HG03354 (cell line): ENCODE data around the gene MRPL12.

ENCODE experiments used
- ATAC-seq: cut with Tn5 transposase; IDR thresholded peaks from one replicate; pipeline ENCODE4 v1.9.1; 2021; ENCODE audit warnings: mild to moderate bottlenecking; ENCODE audit not compliant: unreplicated experiment, poor library complexity, severe bottlenecking

The MRPL12 gene

DNA sequence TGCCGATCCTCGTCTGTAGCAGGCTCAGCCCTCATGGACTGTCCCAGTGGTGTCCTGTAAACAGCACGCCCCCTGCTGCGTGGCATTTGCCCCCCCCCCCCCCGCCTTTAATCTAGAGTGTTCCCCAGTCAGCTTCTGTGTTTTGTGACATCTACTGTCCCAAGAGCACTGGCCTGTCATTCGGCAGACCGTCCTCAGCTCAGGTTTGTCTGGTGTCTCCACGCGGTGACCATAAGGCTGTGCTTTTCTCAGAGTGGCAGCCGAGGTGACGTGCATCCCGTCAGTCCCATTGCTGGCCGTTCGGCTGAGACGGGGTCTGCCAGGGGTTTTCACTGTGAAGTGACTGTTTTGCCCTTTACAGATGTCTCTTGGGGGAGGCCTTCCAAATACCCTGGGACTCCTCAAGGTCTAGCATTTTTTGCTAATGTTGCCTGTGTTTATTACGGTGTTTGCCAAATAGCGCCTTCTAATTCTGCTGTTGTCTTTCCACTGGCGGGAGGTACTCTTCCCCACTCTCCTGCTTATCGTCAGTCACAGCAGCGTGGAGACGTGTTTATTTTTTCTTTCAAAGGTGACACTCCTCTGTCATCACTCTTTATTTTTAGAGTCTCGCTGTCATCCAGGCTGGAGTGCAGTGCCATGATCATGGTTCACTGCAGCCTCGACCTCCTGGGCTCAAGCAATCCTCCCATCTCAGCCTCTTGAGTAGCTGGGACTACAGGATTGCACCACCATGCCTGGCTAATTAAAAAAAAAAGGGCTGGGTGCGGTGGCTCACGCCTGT is 5.7 kb upstream of the MRPL12 start:
- ATAC-seq: no peak

GRCh38 chr17:81700353-81701287 is 2.5 kb upstream of the MRPL12 start:
- no peak for ATAC-seq

- ATAC-seq: no peak
Observed at GRCh38 chr17:81701288-81702071, 1.7 kb upstream of the MRPL12 start.

DNA sequence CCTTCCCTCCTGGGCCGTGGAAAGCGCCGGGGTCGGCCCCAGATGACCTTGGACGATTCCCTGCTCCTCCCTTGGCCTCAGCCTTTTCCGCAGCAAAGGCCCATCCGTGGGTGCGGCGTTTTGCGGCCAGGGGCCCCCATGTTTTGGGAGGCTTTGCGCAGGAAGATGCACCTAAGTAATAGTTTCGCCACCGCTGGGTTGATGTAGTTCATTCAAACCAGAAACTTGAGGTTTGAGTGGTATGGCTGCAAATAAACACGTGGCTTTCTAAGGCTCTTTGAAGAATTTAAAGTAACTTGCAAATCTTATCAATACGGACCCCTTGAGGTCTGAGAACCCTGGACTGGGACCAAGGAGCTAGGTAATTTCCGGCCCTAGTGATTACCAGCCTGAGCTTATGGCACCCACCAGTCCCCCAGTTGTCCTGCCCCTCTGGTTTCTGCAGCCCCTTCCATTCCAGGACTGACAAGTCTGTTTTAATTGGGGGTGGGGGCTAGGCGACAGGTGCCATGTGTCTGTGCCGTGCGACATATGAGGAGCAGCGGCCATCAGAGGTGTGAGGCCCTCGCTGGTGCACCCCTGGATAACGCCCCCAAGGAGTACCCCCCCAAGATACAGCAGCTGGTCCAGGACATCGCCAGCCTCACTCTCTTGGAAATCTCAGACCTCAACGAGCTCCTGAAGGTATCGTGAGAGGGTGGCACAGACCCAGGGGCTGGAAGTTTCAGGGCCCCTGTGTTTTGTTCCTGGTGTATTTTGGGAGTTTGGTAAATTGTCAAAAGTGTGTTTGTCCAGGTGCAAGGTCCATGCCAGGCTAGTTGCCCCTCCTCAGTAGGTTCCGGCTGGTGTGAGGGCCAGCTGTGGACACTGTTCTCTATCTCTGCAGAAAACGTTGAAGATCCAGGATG is 834 bp downstream of the MRPL12 start:
- ATAC-seq: peak; percentile 8

DNA sequence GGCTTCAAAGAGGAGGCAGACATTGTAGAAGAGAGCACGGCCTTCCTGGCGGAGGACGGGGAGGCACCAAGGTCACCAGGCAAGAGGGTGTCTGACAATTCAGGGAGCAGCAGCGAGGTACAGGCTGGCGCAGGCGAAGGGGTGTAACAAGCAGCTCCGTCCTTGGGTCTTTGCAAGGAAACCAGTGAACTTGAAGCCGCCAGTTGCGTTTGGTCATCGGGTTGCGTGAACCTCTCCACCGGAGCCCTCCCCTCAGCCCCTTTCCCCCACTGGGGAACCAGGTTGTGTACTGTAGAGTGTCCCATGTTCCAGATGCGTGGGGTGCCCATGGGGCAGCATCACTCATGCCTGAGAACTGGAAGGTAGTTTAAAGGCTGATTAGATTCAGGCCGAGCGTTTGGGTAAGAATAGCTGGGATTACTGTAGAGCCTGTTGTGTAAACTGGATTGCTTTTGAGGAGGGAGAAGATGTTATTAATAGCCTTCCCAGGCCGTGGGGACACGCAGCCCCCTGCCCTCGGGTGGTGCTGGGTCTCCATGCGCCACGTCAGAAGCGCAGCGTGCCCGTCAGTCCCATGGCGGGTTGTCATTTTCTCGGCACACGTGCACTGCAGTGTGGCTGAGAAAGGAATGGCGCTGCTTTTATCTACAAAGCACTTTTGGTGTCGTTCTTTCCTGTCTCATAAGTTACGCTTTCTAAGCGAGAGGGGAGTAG is 2.5 kb downstream of the MRPL12 start:
- ATAC-seq: no peak

DNA sequence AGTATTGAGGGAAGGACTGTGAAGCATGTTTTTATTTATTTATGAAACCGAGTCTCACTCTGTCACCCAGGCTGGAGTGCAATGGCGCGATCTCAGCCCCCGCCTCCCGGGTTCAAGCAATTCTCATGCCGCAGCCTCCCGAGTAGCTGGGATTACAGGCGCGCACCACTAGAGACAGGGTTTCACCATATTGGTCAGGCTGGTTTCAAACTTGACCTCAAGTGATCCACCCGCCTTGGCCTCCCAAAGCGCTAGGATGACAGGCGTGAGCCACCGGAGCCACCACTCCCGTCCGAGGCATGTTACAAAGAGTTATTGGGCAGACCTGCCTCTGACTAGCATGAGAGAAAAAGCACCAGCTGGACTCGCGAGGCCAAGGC is 3.1 kb downstream of the MRPL12 start:
- ATAC-seq: no peak

DNA sequence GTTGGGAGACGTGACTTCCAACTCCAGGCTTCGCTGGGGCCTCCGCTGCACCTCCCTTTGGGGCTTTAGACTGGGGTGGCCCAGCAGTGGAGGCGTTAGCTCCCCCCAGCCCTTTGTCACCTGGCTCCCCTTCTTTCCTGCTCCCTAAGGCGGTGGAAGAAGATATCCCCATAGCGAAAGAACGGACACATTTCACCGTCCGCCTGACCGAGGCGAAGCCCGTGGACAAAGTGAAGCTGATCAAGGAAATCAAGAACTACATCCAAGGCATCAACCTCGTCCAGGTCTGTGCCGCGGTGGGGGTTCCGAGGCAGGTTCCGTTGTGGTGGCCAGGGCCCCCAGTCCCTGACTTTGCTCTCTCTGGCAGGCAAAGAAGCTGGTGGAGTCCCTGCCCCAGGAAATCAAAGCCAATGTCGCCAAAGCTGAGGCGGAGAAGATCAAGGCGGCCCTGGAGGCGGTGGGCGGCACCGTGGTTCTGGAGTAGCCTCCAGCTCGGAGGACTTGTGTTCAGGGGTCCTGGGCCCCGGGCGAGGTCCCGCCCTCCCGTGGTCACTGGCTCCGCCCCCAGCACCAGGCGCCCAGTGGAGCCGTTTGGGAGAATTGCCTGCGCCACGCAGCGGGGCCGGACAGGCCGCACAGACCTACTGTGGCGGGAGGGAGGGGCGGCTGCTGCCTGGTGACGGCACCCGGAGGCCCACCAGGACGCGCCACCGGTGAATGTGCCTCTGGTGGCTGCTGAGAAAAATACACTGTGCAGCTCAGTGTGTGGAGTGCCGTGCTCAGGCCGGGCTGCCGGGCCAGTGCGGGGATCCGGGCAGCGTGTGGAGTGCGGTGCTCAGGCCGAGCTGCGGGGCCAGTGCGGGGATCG is 3.8 kb downstream of the MRPL12 start:
- ATAC-seq: no peak

GRCh38 chr17:81707725-81708646 is 4.8 kb downstream of the MRPL12 start:
- no peak for ATAC-seq

DNA sequence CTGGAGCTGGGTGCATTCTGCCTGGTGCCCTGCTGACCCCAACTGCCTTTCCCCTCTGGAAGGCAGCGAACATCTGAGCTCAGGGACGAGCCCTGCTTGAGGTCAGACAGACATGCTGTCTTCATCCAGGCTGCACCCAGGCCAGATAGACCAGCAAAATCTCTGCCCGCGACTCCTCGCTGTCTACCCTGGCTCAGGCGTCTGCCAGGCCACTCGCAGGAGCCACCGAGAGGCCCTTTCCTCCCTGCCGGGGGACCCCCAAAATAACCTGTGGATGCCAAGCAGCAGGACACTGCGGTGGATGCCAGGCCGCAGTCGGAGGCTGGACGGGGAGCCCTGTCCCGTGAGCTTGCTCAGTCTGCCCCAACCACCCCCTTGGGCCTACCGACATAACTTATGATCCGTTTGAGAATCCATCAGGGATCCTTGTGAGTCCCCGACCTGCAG is 5.6 kb downstream of the MRPL12 start:
- no peak for ATAC-seq

DNA sequence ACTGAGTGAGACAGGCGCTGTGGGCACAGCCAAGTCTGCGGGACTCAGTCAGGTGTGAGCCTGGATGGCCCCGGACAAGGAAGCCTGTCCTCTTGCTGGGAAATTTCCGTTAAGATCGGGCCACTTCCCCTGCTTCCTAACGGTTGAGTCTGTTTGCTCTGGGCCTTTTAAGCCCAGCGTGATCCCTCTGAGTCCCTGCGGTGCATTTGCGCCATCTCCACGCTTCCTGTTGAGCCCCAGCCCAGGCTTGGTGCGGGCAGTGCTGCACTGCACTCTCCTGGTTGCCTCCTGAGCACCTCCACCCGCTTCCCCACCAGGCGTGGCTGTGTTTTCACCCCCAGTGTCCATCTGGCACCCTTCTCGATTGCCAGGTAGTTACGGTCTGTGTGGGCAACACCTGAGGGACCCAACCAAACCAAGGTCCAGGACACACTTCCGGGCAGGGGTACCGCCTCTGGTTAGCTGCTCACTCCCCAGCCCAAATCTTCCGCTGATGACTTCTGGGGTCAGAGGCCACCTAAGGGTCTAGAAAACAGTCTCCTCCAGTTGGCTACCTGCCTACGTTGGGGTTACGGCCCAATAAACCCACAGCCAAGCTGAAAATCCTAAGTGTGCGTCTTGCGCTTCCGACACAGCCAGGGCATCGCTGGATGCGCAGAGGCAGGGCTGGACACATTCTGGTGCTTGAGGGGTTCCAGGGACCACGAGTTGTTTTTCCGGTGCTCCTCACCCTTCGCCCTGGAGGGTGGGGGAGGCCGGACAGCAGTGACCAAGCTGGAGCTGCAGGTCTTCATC is 7.5 kb downstream of the MRPL12 start:
- ATAC-seq: no peak

DNA sequence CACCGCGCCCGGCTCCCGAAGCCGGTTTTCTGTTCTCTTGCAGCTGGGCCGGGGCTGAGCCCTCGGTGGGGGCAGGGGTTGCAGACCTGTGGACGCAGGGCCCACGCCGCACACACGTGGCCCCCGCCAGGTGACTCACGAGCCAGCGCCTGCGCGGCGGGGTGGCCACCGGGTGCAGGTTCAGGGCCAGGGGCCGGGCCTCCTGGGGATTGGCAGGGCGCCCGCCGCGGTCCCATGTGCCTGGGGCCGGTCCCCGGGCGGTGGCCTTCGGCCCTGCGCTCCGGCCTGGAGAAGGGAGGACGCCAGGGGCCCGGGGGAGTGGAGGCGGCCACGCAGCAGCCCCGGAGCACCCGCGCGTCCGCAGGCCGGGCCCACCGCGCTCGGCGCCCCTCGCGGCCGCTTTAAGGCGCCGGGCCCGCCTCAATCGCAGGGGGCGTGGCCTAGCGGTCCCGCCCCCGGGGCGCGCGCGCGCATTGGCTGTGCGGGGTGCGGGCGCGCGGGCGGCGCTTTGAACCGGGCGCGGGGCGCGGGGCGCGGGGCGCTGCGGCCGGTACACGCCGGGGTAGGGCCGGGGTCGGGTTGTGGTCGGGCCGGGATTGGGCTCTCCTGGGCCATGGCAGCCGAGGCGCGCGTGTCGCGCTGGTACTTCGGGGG is 8.8 kb downstream of the MRPL12 start, which contains the start of gene SLC25A10:
Gene SLC25A10, plus strand, starts transcription at position 471 of the 654 bp plus-strand sequence. Its CDS starts 143 bp downstream, at position 614.
- peak; percentile 73 for ATAC-seq

GRCh38 chr17:81712468-81713003 is 9.4 kb downstream of the MRPL12 start:
- peak; percentile 24 for ATAC-seq

DNA sequence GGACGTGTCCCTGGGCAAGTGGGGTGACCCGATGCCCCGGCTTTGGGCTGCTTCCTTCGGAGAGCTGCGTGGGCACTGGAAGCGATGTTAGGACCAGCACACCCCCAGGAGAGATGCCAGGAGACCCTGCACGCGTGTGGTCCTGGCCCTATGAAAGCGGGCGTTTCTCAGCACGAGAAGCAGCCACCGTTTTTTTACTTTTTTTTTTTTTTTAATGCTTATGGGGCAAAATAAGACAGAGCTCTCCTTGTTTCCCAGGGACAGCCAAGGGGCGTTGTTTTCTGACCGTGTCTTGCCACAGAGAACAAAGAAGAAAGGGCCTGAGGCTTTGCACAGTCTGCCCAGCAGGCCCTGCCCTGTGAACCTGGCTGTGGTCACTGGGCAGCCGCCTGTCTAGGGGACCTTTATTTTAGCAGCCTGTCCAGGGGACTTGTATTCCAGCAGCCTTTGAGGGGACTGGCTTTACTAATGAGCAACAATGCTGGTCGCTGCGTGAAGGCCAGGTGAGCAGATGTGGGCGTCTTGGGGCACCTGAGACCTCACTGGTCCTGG is 9.9 kb downstream of the MRPL12 start:
- no peak for ATAC-seq

- ATAC-seq: no peak
Observed at GRCh38 chr17:81713556-81714411, 10.6 kb downstream of the MRPL12 start.
